Measurements from ENCODE around the gene MDFI.

Gene MDFI

DNA sequence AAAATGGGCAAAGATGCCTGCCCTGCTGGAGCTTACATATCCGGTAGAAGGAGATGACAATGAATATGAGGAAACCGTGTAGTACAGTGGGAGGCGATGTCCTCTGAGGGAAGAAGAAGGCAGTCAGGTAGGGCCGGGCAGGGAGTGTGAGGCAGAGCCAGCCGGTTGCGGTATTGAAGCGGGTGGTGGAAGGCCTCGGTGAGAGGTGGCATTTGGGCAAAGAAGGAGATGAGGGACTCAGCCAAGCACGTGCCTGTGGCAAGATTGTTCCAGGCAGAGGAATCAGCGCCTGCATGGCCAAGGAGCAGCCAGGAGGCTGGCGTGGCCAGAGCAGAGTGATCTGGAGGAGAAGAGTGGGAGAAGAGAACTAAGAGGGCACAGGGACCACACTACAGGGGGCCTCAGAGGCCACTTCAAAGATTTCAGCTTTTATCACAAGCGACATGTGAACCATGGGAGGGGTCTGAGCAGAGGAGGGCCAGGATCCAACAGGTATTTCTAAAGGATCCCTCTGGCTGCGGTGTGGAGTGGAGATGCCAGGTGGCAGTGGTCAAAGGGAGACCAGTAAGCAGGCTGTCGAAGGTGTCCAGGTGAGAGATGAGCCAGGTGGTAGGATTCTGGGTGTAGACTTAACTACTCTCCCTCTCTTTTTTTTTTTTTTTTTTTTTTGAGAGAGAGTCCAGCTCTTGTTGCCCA, 13.8 kb downstream of the MDFI start:
- DNase-seq, result no peak

DNA sequence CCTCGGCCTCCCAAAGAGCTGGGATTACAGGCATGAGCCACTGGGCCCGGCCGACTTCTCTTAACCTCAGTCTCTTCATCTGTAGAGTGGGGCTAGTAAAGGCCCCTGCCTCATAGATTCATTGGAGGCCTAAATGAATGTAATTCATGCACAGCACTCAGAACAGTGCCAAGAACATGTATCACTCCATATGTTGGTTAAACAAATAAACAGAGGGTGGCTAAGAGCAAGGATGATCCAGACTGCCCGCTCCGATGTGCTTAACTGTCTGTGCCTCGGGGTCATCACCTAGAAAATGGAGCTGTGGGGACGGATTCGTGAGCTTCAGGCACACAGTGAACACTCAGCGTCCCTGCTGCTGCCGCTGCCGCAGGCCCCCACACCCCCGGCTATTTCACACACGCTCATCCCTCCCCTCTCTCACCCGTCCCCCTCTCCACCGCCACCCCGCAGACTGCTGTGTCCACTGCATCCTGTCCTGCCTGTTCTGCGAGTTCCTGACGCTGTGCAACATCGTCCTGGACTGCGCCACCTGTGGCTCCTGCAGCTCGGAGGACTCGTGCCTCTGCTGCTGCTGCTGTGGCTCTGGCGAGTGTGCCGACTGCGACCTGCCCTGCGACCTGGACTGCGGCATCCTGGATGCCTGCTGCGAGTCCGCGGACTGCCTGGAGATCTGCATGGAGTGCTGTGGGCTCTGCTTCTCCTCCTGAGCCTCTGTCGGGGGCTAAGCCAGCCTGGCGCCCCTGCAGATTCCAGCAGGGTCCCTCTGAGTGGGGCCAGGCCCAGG, 14.8 kb downstream of the MDFI start:
- no peak for DNase-seq

DNA sequence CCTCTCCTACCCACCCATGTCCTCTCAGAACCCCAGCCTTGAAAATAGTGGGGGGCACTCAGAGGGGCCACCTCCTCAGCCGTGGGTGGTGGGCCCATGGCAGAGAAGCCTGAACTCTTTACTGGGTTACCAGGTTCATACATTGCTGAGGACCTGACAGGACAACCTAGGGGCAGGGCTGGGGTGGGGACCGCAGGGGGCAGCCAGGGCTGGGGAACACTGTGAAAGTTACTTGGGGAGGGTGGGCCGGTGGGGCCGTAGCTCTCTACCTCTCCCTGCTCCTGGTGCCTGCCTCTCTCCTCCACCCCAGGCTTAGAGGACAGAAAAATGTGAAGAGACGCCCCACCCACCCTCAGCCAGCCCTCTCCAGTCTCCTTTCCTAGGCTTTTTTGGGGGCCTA, 15.4 kb downstream of the MDFI start:
- no peak for DNase-seq

DNA sequence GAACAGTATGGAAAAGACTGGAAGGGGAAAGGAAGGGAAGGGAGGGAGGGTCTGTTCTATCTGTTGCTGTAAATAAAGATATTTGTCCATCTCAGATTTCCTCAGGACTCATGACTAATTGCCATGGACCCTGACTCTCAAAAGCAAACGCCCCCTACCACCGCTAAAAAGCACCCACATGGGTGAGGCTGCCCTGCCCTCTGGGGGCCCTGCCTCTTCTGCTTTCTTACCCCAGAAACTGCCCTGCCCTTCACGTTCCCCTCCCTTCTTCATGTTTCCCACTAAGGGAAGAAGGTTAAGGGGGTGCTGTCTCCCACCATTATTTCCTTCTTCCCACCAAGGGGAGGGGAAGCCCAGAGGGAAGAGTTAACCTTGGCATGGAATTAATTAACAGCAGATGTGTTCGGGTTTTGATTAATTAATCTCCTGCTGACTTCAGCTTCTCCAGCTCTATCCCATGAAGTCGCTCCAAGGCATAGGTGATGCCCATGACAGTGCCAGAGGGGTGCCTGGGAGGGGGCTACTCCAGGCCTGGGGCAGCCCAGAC, 16.0 kb downstream of the MDFI start:
- DNase-seq, result no peak

DNA sequence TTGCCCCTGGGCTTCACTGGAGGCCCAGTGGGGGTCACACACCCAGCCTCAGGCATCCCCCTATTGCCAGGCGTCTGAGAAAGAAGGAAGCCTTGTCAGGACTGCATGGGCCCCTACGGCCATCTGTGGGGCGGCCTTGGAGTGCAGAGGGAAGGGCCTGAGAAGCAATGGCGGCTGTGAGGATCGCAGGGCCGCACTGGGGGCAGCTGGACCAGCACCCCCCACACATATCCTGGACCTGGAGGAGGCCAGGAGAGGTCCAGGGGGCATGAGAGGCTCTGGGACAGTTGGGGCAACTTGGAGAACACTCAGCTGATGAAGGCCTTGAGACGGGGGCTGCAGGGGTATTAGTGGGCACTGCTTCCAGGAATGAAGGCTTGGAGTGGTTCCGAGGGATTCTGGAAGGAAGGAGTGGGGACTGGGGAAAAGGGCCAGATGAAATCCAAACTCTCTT, 16.5 kb downstream of the MDFI start:
- DNase-seq, result no peak

DNA sequence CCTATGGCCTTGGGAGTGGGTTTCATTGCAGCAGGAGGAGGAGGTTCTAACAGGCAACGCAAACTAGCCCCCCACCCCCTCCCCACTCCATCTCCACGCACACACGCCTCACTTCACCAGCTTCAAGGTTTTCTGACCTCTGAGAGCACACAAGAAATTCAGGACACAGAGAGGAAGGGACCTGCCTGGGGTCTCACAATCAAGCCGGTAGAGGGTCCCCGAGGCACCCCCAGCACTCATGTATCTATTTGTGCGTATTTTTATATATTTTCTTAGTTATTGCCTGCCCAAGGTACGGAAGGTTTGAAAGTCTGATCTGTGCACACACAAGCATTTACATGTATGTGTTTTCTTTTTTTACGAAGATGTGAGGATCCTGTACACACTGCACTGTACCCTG, 16.9 kb downstream of the MDFI start:
- no peak for DNase-seq

DNA sequence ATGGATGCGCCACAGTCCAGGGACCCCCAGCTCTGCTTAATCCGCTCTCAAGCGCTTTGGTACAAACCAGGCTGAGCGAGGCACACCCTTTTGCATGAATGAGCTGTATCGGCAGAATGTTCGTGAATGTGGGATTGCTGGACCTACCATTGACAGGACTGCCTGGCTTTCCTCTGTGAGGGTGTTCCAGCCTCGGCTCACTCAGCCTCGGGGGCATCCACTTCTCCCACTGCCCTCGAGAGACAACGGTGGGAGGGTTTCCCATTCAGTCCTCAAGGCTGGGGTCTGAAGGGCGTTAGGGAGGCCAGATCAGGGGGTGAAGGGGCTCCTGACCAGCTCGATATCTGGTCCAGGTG, 17.4 kb downstream of the MDFI start:
- DNase-seq, result no peak

DNA sequence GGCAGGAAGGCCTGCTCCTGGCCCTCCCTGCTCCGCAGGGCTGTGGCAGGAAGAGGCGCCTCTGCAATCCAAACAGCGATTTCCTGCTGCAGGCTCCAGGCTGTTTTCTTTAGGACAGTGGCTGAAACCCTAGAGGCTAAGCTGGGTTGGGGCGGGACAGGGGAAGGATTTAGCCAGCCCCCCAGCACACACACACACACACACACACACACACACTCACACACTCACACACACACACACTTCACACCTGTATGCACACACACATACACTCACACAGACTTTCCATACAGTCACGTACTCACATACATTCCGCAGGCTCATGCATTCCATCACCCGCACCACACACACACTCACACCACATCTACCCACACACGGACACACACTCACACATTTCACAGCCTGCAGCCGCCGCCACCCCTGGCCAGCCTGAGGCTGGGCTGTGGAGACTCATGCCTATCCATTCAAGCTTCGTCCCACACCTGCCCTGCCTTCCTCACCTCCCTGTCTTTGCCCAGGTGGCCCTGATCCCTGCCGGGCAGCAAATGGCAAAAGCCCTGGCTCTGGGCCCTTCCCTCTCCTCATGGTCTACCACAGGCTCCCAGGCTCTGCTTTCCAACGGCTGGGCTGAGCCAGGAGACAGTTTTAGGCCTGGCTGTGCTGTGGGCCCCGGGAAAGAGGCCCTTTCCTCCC, 17.9 kb downstream of the MDFI start:
- no peak for DNase-seq

DNA sequence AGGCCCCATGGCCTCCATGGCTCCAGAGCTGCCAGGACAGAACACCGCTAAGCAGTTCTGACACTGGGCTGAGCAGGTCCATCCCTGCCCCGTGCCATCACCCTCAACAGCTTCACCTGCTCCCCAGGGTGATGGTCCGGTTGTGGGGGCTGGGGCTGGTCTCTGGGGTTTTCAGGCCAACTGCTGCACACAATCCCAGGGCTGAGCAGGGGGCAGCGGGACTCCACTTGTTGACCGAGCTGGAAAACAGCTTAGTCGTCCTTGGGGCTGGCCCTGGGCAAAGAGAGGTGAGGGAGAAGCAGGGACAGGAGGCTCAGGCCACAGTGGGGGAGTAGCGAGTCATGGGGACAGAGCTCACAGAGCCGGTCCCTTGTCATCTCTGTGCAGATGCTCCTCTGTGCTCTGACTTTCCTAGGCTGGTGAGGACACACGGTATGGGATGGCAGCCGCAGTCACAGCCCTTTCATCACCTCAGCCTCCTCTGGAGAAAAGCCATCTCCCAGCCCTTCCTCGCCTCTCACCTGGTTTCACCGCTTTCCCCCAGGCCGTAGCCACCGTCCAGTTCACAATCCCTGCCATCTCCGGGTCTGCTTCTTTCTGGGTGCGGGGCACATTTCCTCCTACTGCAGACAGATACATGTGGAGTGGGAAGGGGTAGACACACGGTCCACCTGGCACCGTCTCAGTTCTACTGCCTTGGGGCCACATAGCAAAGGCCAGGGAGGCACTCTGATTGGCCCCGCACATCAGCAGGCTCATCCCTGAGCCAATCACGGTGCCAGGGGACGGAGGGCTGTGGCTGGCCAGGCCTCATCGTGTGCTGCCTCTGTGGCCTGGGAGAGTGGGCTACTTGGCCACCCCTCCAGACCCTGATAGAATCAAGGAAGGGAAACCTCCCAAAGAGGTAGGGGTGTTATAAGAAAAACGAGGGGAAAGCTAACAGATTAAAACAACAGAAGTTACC, 19.1 kb downstream of the MDFI start:
- DNase-seq, result no peak

DNA sequence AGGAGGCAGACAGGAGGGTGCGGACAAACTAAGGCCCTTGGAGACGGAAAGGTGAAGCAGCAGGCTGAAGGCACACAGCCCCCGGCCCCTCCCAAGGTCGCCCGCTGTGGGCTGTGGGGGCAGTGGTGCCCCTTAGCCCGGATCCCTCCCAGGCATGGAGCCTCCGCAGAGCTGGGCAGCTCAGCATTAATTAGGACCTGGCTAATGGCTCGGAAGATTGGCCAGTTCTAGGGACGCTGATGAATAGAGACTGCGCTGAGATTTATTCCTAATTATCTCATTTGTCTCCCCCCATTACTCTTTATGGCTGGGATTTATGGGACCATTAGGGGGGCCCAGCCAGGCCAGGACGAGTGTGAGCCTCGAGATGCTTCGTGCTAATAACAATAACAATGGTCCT, 20.4 kb downstream of the MDFI start:
- DNase-seq, result no peak

DNA sequence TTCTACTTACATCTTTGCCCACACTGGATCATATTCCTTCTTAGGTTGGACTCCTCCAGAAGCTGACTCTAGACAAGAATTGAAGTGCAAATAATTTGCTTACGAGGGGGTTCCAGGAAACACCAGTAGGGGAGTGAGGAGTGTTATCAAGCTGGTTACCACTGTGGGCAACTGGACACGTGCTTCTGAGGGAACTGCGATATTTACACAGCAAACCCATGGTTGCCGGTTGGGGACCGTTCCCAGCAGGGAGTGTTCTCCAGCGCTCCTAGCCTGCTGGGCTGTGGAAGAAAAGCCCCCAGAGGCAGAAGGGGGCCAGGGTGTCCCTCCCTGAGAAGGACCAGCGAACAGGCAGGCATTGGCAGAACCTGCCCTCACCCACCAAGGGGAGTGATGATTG, 21.7 kb downstream of the MDFI start:
- no peak for DNase-seq

DNA sequence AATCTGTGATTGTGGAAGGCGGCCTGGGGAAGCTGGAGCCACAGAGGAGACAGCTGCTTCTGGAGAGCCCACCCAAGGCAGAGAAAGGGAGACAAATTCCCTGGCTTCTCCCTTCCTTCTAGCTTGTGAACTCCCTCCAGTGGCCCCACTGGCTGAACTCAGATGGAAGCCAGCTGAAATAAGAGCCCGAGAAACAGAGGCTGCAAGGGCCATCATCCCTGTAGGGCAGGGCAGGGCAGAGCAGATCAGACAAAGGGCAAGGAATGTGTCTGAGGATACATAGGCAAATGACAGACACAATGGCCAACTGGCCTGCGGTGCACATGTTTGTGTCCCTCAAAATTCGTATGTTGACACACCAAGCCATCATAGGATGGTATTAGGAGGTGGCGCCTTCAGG, 25.3 kb downstream of the MDFI start:
- DNase-seq, result no peak

DNA sequence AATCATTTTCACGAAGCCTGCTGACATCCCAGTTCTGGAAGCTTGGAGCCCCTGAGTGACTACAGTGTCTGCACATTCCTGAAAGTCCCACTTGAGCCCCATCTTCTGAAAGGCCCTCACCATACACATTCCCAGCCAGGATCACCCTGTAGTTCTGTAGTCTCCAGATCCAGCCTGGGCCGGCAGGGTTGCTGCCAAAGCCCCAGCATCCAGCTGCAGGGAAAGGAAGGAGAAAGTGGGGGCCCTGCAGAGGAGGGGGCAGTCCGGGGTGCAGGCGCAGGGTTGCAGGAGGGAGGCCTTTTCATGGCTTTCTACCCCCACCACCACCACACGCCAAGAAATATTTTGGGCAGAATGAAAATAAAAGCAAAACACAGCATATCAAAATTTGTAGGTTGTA, 26.0 kb downstream of the MDFI start:
- DNase-seq, result no peak

DNA sequence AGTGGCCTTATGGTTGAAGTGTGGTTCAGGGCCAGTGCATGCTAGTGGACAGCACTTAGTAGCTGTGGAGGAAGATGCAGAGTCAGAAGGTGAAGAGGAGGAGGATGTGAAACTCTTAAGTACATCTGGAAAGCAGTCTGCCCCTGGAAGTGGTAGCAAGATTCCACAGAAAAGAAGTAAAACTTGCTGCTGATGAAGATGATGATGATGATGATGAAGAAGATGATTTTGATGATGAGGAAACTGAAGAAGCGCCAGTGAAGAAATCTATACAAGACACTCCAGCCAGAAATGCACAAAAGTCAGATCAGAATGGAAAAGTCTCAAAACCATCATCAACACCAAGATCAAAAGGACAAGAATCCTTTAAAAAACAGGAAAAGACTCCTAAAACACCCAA, 28.9 kb downstream of the MDFI start:
- DNase-seq, result no peak

DNA sequence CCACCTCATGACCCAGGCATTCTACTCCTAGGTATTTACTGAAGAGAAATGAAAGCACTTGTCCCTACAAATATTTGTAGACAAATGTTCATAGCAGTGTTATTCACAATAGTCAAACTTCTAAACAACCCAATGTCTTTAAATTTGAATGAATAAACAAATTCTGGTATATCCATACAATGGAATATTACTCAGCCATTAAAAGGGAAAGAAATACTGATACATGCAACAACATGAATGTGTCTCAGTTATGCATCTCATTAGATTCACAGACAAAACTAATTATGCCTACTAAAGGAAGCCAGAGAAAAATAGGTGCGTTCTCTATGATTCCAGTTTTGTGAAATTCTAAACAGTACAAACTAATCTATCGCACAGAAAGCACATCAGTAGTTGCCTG, 30.7 kb downstream of the MDFI start:
- DNase-seq, result no peak

DNA sequence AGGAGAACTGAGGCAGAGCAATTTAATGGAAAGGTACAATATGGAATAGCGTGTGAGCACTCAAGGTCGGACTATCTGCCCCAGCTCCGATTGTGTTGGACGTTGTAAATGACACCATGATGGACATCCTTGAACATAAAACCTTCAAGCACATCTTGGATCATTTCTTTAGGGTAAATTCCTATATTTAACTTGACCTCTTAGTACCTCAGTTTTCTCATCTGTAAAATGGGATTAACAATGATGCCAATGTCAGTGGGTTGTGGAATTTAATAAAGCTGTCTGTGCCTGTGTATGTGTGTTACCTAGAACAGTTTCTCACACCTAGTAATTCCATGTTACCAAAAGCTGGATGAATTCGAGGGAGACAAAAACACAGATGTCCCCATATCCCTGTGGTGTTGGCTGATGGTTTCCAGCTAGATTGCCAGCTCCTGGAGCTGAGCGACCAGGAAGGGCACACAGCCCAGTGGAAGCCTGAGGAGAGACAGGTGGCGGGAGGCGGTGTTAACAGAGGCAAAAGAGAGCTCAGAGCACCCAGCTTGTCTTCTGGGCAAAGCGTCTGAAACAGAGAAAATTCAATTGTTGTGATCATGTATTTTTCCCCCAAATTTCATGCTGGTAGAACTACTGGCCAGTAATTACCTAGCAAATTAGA, 32.6 kb downstream of the MDFI start:
- peak; percentile 48 to 83 for DNase-seq

DNA sequence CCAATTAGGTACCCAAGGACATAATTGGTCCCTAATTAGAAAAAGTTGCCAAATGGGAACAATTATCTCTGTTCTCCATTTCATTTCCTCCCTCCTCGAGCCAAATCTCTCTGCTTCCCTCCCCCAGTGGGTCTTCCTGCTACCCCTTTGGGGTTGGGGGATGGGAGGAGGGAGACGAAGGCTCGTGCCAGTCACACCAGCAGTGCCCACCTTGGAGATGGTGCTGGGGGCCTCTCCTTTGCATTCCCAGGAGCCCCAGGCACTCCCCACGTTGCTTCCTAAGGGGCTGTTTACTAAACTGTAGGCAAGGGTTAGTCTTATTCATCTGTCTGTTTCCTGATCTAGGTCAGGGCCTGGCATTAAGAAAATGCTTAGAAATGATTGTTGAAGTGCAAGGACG, 33.1 kb downstream of the MDFI start:
- no peak for DNase-seq

DNA sequence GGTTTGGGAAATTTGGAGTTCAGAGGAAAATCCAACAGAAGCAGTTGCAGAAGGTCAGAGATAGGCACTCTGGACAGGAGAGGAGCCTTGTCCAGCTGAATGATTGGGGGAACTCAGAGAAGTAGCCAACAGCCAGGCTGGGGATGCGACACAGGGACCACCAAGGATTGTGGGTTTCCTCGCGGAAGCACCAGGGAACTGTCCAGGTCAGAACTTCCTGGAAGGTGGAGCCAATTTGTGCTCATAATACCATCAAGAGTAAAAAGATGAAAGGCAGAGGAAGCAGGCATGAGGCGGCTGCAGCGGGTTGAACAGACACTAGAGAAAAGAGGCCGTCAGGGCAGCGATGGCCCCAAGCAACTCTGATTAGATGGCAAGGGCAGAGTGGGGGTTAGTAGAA, 33.7 kb downstream of the MDFI start:
- DNase-seq, result no peak

DNA sequence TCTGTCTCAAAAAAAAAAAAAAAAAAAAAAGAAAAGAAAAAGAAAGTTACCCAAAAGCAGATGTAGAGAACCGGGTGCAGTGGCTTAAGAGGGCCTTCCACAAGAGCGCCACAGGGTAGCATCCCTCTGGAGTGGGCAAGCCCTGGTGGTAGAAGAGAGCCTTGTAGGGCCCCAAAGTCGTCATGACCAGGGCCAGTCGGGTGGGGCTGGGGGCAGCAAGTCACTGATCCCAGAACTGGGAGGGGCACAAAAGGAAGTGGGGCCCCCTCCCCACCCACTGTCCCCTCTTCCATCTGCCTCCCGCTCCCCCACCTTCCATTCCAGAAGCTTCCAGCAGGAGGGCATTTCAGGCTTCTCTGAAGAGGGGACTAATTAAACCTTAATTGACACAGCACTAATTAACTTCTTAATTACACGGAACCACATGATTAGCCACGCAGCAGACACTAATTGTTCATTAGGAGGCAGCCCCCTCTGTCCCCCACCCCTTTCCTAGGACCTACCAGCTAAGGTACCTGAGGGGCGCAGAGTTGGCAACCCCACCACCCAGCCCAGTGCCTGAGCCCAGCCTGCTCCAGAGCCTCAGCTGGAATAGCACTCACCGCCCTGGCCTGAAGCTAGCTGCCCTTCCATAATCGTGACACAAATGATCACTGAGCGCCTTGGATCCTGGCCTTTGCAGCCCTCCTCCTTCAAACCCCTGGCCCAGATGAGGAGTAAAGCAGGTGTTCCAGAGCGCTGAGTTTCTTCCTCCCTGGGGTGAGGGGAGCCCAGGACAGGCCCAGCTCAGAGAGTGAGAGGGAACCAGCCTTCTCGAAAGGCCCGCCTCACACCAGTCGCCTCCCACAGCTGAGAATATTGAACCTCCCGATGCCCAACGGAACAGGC, 34.8 kb downstream of the MDFI start:
- DNase-seq, result no peak

DNA sequence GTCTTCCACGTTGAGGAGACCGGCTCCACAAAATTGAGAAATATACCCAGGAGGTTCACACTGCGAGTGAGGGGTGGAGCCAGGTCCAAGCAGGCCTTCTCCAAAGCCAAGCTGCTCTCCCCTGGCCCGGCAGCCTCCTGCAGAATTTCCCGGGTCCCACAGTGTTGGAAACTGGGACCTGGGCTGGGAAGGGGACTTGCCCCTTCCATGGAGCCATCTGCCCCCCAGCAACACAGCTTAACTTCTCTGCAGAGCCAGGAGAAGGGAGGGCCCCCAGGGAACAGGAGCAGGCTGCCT, 35.4 kb downstream of the MDFI start:
- no peak for DNase-seq
